AG09319 (cell line): ENCODE results near the gene ACP6.
"Not testable (repeated sequence)": the region's sequence is repeated elsewhere in the genome, so short reads cannot be mapped to it uniquely, and the experiment has no call there.

Source experiments
- DNase-seq: peaks from one replicate; pipeline ENCODE4 v3.0.0-alpha.2; 2010; ENCODE audit warnings: low read depth; ENCODE audit errors: extremely low read depth
- TF ChIP-seq, protein P1 (sequence below): IDR thresholded peaks from 2 replicates; pipeline ENCODE4 v1.5.1; 2011; ENCODE audit warnings: low read depth, mild to moderate bottlenecking, inconsistent platforms, low read length, moderate library complexity

Gene ACP6

DNA sequence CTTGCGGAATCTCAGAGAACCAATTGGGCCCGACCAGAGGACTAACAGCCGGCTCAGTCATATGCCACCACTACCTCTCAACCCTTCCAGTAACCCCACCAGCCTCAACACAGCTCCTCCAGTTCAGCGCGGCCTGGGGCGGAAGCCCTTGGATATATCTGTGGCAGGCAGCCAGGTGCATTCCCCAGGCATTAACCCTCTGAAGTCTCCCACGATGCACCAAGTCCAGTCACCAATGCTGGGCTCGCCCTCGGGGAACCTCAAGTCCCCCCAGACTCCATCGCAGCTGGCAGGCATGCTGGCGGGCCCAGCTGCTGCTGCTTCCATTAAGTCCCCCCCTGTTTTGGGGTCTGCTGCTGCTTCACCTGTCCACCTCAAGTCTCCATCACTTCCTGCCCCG lies 49.8 kb downstream of the ACP6 start:
- DNase-seq, result no peak
- TF ChIP-seq, protein P1, sequence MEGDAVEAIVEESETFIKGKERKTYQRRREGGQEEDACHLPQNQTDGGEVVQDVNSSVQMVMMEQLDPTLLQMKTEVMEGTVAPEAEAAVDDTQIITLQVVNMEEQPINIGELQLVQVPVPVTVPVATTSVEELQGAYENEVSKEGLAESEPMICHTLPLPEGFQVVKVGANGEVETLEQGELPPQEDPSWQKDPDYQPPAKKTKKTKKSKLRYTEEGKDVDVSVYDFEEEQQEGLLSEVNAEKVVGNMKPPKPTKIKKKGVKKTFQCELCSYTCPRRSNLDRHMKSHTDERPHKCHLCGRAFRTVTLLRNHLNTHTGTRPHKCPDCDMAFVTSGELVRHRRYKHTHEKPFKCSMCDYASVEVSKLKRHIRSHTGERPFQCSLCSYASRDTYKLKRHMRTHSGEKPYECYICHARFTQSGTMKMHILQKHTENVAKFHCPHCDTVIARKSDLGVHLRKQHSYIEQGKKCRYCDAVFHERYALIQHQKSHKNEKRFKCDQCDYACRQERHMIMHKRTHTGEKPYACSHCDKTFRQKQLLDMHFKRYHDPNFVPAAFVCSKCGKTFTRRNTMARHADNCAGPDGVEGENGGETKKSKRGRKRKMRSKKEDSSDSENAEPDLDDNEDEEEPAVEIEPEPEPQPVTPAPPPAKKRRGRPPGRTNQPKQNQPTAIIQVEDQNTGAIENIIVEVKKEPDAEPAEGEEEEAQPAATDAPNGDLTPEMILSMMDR, result no peak

DNA sequence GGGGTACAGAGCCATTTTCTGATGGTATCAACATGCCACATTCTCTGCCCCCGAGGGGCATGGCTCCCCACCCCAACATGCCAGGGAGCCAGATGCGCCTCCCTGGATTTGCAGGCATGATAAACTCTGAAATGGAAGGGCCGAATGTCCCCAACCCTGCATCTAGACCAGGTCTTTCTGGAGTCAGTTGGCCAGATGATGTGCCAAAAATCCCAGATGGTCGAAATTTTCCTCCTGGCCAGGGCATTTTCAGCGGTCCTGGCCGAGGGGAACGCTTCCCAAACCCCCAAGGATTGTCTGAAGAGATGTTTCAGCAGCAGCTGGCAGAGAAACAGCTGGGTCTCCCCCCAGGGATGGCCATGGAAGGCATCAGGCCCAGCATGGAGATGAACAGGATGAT lies 50.6 kb downstream of the ACP6 start:
- TF ChIP-seq, protein P1, result no peak
- DNase-seq, result no peak

DNA sequence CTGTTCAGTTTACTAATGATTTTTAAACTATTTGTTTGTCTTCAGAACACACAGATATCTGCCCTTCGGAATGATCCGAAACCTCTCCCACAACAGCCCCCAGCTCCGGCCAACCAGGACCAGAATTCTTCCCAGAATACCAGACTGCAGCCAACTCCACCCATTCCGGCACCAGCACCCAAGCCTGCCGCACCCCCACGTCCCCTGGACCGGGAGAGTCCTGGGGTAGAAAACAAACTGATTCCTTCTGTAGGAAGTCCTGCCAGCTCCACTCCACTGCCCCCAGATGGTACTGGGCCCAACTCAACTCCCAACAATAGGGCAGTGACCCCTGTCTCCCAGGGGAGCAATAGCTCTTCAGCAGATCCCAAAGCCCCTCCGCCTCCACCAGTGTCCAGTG lies 51.6 kb downstream of the ACP6 start:
- TF ChIP-seq, protein P1, result no peak
- no peak for DNase-seq

DNA sequence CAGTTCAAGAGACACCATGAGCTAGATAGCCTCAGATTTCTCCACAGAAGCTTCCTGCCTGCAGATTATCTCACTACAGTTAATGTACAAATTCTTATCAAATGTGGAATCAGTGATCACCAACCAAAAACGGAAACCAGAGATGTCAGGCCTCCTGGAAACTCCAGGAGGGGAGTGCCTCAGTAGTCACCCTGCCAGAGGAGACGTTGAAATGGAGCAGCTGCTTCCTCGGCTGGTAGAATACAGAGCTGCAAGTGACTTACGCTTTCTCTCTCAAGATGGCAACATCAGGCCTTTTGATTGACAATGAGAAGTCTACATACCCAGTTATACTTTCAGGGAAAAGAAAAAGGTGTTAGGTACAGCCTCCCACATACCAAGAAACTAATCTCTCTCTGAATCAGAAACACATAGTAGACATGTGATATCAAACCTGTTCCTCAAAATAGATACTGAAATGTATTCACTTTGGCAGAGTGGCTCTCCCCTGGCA lies 52.2 kb downstream of the ACP6 start:
- DNase-seq, result no peak

DNA sequence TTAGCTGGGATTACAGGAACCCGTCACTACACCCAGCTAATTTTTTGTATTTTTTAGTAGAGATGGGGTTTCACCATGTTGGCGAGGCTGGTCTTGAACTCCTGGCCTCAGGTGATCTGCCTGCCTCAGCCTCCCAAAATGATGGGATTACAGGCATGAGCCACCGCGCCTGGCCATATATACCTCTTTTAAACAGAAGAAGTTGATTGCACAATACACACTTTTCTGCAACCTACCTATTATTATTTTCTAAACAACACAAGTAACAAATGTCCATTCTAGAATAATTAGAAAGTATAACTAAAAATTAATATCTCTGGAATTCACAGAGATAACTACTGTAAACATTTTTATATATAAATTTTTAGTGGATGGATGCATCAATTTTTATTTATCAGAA lies 55.4 kb downstream of the ACP6 start:
- not testable (repeated sequence) for DNase-seq

More for the DNA sequence above, 52.2 kb downstream of the ACP6 start:
- TF ChIP-seq, protein P1, result no peak

DNA sequence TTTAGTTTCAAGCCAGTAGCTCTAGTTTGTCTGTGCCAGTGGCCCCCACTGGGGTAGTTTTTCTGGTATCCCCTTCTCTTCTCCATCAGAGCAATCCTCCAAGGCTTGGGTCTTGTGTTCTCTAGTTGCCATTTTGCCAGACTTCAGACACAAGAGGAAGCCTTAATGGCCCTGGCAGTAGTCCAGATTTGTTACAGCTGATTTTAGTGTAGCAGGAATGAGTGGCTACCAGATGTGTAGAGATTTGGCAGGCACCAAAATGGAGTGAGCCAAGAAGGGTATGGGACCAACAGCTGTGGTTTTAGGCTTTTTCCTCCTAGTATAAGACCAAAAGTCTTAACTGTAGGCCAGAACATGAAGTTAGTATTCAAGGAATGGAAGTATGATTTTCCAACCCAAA lies 56.8 kb downstream of the ACP6 start:
- no peak for DNase-seq
- TF ChIP-seq, protein P1, result no peak

DNA sequence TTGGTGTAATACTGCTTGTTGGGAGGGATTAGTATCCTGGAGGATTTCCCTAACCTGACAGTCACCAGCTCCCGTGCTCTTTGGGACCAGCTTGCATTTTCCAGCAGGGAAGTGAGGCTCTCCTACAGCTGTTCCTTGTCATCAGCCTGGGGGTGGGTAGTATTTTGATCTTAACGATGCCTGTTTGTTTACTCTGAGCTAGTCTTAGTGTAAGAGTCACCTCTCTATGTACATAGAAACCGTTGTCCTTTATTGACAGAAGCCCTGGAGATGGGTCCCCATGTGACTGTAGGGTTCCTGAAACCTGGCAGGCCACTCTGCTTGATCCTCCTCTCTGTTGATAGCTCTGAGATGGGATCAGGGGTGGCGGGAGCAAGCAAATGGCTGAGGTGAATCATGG lies 58.0 kb downstream of the ACP6 start:
- DNase-seq, result no peak
- TF ChIP-seq, protein P1, result no peak

DNA sequence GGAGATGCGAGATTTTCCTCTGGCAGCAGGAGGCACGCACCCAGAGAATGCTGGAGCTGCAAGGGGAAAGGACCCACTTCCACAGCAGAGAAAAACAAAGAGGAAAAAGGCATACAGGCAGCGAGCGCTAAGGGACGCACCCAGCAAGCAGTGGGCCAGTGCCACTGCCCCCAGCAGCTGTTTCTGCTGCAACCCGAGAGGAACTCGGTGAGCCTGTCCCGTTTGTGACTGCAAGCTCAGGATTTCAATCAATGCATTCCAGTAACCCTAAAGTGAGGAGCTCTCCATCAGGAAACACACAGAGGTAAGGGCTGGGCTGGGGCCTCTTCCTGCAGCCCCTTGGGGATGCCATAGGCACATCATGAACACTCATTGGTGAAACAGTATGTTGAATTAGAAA lies 58.7 kb downstream of the ACP6 start:
- DNase-seq, result no peak
- TF ChIP-seq, protein P1, result no peak
